Heart right ventricle (tissue), 16 donors: ENCODE data around the gene ATOH1. TPM values are rescaled to one million over a fixed set of nuclear protein-coding genes. Genes with fewer than 3 reads are reported as not detected.

Experiments
- ATAC-seq, 8 donors: fragments of 200-7000 bp; cut with Tn5 transposase; one replicate each; pipeline ENCODE4 v1.9.1; 2020; ENCODE audit warnings: mild to moderate bottlenecking in 8 of 8, moderate library complexity in 8 of 8, moderate number of reproducible peaks in 1 of 8
- DNase-seq, 2 donors: peaks; one replicate each; pipeline ENCODE4 v3.0.0-alpha.2; 2020
- H3K27ac ChIP-seq, 10 donors: fragments of 200-600 bp; sonication (generic) in 2 of 10; one replicate each; pipeline versions ENCODE4 v1.5.0 to v1.8.0; 2020 to 2022; ENCODE audit warnings: mild to moderate bottlenecking in 3 of 10
- H3K27me3 ChIP-seq, 7 donors: fragments of 200-600 bp; one replicate each; pipeline ENCODE4 v1.8.0; 2021 to 2022; ENCODE audit warnings: mild to moderate bottlenecking in 2 of 7
- H3K36me3 ChIP-seq, 9 donors: fragments of 200-600 bp; sonication (generic) in 1 of 9; one replicate each; pipeline versions ENCODE4 v1.5.0 to v1.8.0; 2020 to 2022; ENCODE audit warnings: mild to moderate bottlenecking in 2 of 9
- H3K4me1 ChIP-seq, 9 donors: fragments of 200-600 bp; sonication (generic) in 1 of 9; one replicate each; pipeline versions ENCODE4 v1.5.0 to v1.8.0; 2020 to 2022; ENCODE audit warnings: mild to moderate bottlenecking in 4 of 9
- H3K4me3 ChIP-seq, 10 donors: fragments of 200-600 bp; sonication (generic) in 2 of 10; one replicate each; pipeline versions ENCODE4 v1.5.0 to v1.8.0; 2020 to 2022; ENCODE audit warnings: mild to moderate bottlenecking in 7 of 10, moderate library complexity in 2 of 10
- H3K9me3 ChIP-seq, 11 donors: fragments of 200-600 bp in 10 of 11; sonication (generic) in 2 of 11; one replicate each; pipeline versions ENCODE4 v1.5.0 to v1.8.0; 2013 to 2022; ENCODE audit warnings: mild to moderate bottlenecking in 2 of 11, control low read depth in 1 of 11, moderate library complexity in 1 of 11
- WGBS, 2 donors: extraction: QIAGEN DNeasy Blood & Tissue Kit; methylation state at CpG; one replicate each; pipeline ENCODE4 v1.1.7; 2013; ENCODE audit warnings: inconsistent platforms in 1 of 2; 5-methylcytosine and 5-hydroxymethylcytosine counted together
- intact Hi-C, 10 donors: fragments of 100-400 bp; cut with DNase I; formaldehyde crosslinking; loops; one replicate each; pipeline versions ENCODE4 v1.11.1 to v1.14.2; 2022
- polyA plus RNA-seq, 2 donors: library from polyadenylated mRNA; stranded (reverse); fragments of 200-250 nt; gene quantifications; one replicate each; pipeline ENCODE4 v1.2.3, GENCODE V29; 2013
- total RNA-seq, 10 donors: library from RNA; stranded (reverse); fragmentation: NEBNext Ultra II Directional in 3 of 10; extraction: Animal tissue kit (Norgen Biotek cat#: 25700) in 3 of 10; gene quantifications; one replicate each; pipeline versions ENCODE4 v1.2.1 to v1.2.4, GENCODE V29; 2021 to 2023
- TF ChIP-seq, protein P1 (sequence below), 9 donors: fragments of 200-600 bp; sonication (generic) in 2 of 9; IDR thresholded peaks; one replicate each; pipeline versions ENCODE4 v1.5.0 to v1.8.0; 2021 to 2022; ENCODE audit warnings: antibody characterized with exemption in 9 of 9, mild to moderate bottlenecking in 5 of 9, moderate library complexity in 1 of 9
- donor health status: Arrhythmogenic right ventricular cardiomyopathy.
- donor health status: ischemic (EF 13 %, LVEDD 7.1; RV severe dilation, severe dysfunction).
- donor health status: healthy with polysubstance abuse.
- donor health status: DM: no; HTN: yes; CAD: no.
- donor health status: DM: no; HTN: no; CAD: no.
- donor health status: ischemic (EF 25% LVEDD 6.9; RV normal size, moderate dysfunction).
- donor health status: ischemic (EF 25% LVEDD 5.7; RV mildly dilated, moderate dysfunction).
- donor health status: healthy.
- donor health status: DM: yes; HTN: yes; CAD: no.
- donor health status: Ischemic cardiomyopathy.
- donor health status: ischemic (EF 35%, LVEDD 5.7; RV mildly dilated, moderate dysfunction).
- donor health status: nonischemic (EF 11% LVEDD 7.7; RV severe dilation, severe dysfunction).
- donor health status: DM: yes; HTN: yes; CAD: no.
- donor health status: PGD.
- donor health status: ischemic (EF 29% LVEDD 5.4; RV normal size, mild dysfunction).
- donor health status: nonischemic (EF 23%, LVEDD 6.1; RV moderate dilation, normal function).

ATOH1 gene
- total and polyA plus RNA-seq, 12 donors, result not detected

DNA sequence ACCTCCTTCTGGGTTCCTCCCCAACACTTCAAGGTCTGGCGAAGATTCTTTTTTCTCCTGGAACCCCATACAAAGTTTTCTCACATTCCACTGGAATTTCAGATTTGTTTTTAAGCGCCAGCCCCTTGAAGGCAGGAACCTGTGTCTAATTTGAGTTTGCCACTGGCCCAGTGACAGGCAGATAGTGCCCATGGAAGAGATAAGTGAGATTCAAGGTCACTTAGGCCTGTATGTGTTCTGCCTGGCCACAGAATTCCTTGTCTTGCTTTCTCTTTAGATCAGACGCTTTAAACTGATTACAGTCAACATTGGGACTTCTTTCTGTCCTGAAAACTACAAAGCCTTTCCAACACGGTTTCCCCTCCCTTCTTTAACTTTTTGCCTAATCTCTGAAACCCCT lies 11.2 kb downstream of the ATOH1 start:
- intact Hi-C loops, result no loop called here
- peaks cover 0 to 29% (median 18%) of the 10 kb centered on the region in 7 donors for H3K27me3 ChIP-seq
- DNase-seq (no peak), ATAC-seq (no peak)
- H3K4me1 ChIP-seq, result peaks cover 0 to 8% (median 0%) of the 10 kb centered on the region in 9 donors
- H3K27ac ChIP-seq, result no peak overlapping the region
- H3K9me3 ChIP-seq, result no peaks in the 10 kb centered on the region
- TF ChIP-seq, protein P1, sequence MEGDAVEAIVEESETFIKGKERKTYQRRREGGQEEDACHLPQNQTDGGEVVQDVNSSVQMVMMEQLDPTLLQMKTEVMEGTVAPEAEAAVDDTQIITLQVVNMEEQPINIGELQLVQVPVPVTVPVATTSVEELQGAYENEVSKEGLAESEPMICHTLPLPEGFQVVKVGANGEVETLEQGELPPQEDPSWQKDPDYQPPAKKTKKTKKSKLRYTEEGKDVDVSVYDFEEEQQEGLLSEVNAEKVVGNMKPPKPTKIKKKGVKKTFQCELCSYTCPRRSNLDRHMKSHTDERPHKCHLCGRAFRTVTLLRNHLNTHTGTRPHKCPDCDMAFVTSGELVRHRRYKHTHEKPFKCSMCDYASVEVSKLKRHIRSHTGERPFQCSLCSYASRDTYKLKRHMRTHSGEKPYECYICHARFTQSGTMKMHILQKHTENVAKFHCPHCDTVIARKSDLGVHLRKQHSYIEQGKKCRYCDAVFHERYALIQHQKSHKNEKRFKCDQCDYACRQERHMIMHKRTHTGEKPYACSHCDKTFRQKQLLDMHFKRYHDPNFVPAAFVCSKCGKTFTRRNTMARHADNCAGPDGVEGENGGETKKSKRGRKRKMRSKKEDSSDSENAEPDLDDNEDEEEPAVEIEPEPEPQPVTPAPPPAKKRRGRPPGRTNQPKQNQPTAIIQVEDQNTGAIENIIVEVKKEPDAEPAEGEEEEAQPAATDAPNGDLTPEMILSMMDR (IDR thresholded peaks at IDR 0.05), result no peak
- 56 to 58% methylated on average over 4 of the region's 4 CpGs for WGBS, 2 donors
- H3K36me3 ChIP-seq, result no peaks in the 10 kb centered on the region
- H3K4me3 ChIP-seq, result no peak overlapping the region

DNA sequence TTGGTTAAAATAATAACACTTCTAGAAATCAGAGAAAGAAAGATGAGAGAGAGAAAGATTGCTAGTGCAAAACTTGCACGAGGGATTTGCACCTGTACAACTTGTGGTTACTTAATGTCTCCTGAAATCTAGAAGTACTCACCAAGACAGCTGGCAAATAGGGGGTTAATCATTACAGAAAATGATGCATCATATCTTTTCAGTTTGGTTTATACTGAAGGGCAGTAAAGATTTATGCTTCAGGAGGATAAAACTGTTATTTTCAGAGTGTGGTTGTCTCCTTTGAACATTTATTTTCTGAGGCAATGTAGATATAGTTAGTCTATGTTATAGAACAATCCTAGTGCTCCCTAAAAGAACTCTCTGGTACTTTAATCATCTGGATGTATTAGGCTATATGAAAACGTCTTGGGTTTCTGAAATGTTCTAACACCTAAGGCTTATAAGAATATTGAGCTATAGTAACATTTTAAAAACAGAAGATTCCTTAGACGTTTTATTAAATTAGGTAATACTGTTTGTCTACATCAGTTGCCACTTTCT lies 13.3 kb downstream of the ATOH1 start:
- H3K27me3 ChIP-seq, result peaks cover 0 to 12% (median under 1%) of the 10 kb centered on the region in 7 donors
- H3K9me3 ChIP-seq, result no peaks in the 10 kb centered on the region
- intact Hi-C loops, result no loop called here
- no peak overlapping the region for H3K27ac ChIP-seq
- no peak for DNase-seq
- H3K4me3 ChIP-seq, result no peak overlapping the region
- WGBS, 2 donors, result 67 to 70% methylated on average over 3 of the region's 3 CpGs
- TF ChIP-seq, protein P1 (IDR thresholded peaks at IDR 0.05), result no peak
- no peaks in the 10 kb centered on the region for H3K36me3 ChIP-seq
- peaks cover 0 to 8% (median 0%) of the 10 kb centered on the region in 9 donors for H3K4me1 ChIP-seq
- no peak for ATAC-seq

DNA sequence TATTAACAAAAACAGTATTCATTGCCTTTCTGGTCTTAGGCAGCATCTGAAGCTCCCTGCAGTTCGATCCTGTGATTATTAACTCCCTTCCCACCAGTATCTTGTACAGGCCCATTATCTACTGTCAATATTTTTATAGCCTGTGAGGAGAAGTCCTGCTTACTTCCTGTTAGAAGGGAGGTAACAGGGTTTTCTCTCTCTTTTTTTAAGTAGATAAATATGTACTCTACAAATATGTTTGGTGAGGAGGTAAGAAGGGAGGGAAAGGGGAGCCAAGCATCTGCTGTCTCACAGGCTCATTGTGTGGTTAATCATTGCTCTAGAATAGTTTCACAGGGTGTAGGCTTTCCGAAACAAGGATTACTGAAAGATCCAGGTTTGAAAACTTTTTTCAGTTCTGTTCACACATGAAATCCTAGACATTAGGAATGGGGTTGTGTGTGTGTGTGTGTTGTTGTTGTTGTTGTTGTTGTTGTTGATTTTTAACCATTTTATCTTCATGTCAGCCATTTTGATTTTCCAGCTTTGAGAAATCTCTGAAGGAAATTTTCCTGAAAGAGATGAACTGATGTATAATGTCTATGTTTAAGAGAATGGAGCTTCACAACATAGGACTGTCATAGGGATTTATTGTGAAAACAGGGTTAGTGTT lies 14.2 kb downstream of the ATOH1 start:
- H3K4me1 ChIP-seq, result peaks cover 0 to 8% (median 0%) of the 10 kb centered on the region in 9 donors
- H3K27me3 ChIP-seq, result peaks cover 0 to 7% (median 0%) of the 10 kb centered on the region in 7 donors
- TF ChIP-seq, protein P1 (IDR thresholded peaks at IDR 0.05), result no peak
- intact Hi-C loops, result no loop called here
- H3K27ac ChIP-seq, result no peak overlapping the region
- no peaks in the 10 kb centered on the region for H3K36me3 ChIP-seq
- no peaks in the 10 kb centered on the region for H3K9me3 ChIP-seq
- WGBS, 2 donors, result 59 to 63% methylated on average over 2 of the region's 2 CpGs
- ATAC-seq, result no peak
- no peak for DNase-seq
- no peak overlapping the region for H3K4me3 ChIP-seq

DNA sequence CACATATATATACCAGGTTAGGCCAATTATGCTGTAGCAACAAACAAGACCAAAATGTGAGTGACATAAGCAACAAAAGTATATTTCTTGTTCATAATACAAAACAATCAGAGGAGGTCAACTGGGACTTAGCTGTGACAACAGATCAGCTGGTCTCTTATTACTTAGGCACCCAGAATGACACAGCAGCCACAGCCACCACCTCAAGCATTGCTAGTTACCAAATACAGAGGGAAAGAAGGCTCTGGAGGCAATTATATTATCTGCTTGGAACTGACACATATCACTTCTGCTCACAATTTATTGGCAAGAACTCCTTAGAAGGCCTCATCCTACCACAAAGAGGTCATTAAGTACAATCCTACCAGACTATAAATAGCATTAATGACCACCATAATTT lies 15.2 kb downstream of the ATOH1 start:
- Histone ChIP-seq H3K27ac (no peak overlapping the region), H3K4me3 (no peak overlapping the region), H3K36me3 (no peaks in the 10 kb centered on the region), H3K9me3 (no peaks in the 10 kb centered on the region), H3K27me3 (peaks cover 0 to 7% (median 0%) of the 10 kb centered on the region in 7 donors), H3K4me1 (peaks cover 0 to 8% (median 0%) of the 10 kb centered on the region in 9 donors)
- ATAC-seq, result no peak
- TF ChIP-seq, protein P1 (IDR thresholded peaks at IDR 0.05), result no peak
- no peak for DNase-seq
- intact Hi-C loops, result no loop called here
